GM18870 (cell line): ENCODE data around the gene NRXN3.

Source experiments
- ATAC-seq: cut with Tn5 transposase; IDR thresholded peaks from one replicate; pipeline ENCODE4 v1.9.1; 2021; ENCODE audit warnings: moderate library complexity; ENCODE audit not compliant: unreplicated experiment

NRXN3 gene

DNA sequence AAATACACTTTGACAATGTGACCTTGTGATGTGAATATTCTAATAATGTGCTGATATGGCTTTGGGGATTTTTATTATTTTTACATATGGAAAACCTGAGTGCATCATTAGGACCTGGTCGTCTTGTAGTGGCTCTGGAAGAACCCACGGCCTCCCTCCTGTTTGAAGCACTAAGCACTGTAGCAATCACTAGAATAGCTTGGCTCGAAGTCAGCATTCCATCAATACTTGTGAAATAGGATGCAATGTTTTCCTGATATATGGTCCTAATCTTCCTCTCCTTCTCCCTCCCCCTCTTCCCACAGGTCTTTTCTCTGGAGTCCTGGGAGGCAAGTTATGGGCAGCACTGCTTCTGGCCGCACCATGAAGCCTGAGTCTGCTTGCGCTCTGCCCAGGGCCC is 71.9 kb downstream of the NRXN3 start:
- ATAC-seq, result no peak

GRCh38 chr14:78243187-78243586 is 73.0 kb downstream of the NRXN3 start:
- no peak for ATAC-seq

- no peak for ATAC-seq
Measured at GRCh38 chr14:78245238-78245637, 75.1 kb downstream of the NRXN3 start.

DNA sequence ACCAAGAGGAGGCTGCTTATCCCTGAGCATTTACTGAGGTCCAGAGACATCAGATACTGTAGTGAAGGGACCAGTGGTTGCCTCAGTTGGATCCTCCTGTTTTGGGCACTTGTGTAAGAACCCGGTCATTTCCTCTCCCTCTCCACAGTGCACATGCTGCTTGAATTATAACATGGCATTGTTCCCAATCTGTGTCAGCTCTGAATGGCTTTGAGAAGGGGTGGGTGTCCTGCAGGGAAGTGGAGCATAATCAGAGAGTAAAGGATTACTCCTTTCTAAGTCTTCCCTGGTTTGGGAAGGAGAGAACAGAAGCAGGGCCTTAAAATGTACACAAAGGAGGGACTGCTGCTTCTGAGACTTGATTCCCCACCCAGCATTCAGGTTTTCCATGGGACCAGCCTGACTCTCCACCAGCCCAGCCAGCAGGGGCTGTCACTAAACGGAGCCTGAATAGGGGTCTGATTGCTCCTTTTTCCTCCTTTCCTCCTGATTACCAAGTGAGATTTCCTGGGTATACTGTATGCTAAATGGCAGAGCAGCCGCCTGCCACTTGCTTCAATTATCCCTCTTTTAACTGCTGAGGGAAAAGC is 78.4 kb downstream of the NRXN3 start:
- no peak for ATAC-seq

- ATAC-seq, result no peak
Measured at GRCh38 chr14:78251308-78251707, 81.1 kb downstream of the NRXN3 start.

GRCh38 chr14:78253986-78254385 is 83.8 kb downstream of the NRXN3 start:
- ATAC-seq, result no peak

DNA sequence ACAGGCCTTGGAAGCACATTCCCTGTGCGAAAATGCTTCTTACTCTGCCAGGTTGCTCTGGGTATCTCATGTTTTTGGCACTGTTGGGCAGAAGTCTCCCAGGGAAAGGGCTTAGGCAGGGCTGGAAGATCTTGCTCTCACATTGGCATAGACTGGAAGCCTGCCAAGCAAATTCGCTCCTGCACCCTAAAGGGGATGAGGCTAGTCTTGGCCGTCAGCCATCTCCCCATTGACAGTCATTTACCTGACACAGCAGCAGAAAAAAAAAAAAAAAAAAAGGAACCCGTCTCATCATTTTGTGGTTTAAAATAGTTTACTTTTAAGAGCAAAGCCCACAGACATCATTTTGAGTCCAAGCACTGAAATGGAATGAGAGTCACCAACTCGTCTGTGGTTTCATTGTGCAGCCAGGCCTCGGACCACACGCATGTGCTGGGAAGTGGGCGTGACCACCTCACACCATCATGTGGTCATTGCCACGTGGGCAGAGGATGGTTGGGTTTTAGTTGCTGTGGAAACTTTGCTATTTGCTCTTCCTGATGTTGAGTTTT is 84.8 kb downstream of the NRXN3 start:
- no peak for ATAC-seq

GRCh38 chr14:78259831-78260230 is 89.7 kb downstream of the NRXN3 start:
- no peak for ATAC-seq

DNA sequence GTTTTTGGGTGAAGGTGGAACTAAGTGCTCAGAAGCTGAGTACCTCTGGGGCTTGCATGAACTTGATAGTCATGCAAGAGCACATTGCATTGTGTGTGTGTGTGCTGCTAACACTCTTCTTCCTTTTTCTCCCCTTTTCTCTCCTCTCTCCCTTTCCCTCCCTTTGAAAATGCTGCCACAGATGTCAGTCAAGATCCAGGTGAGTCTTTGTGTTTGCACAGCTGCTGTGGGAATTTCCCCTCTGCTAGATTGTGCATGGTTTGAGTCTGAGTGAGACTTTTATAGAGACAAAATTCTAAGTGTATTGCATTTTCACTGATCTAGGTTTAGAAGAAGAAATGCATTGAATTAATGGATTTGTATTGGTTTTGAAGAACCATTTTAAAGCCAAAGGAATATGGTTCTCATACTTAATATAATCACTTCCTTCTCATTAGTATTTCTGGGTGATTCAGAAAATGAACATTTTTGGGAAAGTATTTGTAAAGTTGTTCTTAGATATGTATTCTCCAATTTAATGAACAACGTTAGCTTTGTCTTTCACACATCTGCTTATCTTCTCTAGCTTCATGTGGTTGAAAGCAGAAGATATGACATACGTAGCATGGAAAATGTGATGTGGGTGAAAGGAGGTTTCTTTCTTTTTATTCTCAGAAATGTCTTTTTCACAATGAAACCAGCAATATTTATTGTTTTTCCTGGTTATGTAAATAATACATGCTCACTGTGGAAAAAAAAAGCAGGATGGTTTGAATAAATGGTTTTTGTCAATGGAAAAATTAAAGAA is 108.5 kb downstream of the NRXN3 start:
- no peak for ATAC-seq

- ATAC-seq, result no peak
Measured at GRCh38 chr14:78282437-78282836, 112.3 kb downstream of the NRXN3 start.

GRCh38 chr14:78286210-78286609 is 116.0 kb downstream of the NRXN3 start:
- no peak for ATAC-seq

DNA sequence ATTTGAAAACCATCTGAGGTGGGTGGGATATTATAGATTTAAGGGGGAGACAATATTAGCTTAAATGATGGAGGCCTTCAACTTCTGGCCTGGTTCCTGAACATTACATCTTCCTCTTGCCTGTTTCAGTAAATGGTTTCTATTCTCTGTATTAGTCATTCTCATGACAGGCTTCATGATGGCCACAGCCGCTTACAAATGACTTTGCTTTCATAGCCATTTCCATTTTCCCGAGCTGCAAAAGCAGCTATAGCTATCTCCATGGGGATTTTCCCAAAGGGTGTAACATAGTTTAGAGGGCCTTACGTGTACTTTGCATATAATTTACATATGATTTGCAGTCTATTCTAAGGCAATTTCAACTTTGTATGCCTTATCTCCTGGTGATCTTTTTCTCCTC is 121.8 kb downstream of the NRXN3 start:
- ATAC-seq, result peak; percentile 93

- ATAC-seq, result no peak
Measured at GRCh38 chr14:78297858-78298257, 127.7 kb downstream of the NRXN3 start.

DNA sequence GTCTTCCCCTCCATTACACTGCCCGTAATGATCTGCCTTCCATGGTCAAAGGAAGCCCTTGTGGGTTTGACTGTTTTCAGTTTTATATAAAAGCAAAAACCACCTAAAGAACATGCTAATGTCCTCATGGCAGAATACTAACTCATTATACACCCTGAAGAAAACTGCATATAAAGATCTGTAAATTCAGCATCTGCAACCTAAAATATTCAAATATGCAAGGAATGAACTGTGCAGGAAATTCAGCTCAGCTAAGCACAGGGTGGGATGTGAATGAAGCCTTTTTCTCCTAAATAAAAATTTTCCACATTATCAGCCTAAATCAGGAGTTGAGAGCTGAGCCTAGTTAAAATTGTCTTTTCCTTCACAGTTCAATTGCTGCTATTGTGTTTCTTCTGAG is 128.1 kb downstream of the NRXN3 start:
- no peak for ATAC-seq

DNA sequence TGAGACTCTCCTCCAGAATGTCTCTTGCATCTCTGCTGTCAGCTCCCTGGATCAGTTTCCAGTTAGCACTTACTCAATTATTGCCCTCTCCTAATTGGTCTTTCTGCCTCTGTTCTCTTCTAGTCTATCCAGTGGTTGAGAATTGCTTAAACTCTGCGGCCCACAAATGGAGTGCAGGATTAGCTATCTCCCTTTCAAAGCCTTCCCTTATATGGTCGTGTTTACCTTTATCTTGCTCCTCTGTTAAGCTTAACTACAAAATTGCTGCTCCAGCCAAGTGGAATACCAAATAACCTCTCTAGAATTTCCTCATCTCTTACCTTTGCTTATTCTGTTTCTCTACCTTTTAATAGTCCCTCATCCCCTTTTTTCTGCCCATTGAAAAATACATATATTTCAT is 132.7 kb downstream of the NRXN3 start:
- no peak for ATAC-seq

GRCh38 chr14:78307671-78308070 is 137.5 kb downstream of the NRXN3 start:
- no peak for ATAC-seq

- ATAC-seq, result no peak
Measured at GRCh38 chr14:78308079-78308478, 137.9 kb downstream of the NRXN3 start.

DNA sequence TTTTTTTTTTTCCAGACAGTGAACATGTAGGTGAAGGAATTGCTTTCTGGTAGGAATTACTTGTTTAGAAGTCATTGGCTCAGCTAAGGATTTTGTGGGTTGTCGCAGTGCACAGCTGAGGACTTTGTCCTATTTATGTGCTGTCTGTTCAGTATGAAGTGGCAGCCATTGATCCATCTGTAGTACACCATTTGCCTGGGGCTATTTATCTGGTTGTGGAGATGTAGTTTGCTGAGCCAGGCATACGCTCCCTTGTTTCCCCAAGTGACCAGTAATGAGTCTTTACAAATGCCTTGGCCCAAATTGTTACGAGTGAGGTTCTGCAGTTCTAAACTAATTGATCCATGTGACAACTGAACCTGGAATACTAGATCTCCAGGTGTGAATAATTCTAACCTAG is 140.1 kb downstream of the NRXN3 start:
- ATAC-seq, result no peak

DNA sequence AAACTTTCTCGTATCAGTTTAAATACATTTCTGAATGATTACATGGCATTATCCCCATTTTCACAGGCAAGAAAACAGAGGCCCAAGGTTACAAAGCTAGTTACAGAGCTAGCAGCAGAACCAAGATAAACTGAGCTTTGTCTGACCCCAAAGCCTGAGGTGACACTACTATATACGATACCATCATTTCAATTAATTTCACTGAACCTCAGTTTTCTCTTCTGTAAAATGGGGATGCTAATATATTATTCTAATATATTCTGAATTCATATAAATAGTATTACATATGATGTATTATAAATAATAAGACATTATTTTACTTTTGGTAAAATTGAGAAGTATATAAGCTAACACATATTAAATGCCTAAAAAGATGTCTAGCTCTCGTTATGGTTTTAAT is 143.3 kb downstream of the NRXN3 start:
- ATAC-seq, result no peak

DNA sequence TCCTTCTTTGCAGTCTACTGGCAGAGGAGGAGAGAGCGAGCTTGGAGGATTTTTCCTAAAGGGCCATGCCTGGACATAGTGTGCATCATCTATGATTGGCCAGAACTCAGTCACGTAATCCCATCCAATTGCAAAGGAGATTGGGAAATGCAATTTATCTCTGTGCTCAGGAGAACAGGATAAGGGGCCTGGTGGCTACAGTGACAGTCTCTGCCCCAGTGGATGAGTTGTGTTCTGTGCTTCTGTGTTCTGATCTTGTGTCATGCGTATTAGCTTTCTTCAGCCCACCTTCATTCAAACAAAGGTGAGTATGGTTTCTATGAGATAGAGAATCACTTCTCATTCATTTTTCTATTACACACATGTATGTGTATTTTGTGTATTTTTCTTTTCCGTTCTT is 144.3 kb downstream of the NRXN3 start:
- ATAC-seq, result no peak

DNA sequence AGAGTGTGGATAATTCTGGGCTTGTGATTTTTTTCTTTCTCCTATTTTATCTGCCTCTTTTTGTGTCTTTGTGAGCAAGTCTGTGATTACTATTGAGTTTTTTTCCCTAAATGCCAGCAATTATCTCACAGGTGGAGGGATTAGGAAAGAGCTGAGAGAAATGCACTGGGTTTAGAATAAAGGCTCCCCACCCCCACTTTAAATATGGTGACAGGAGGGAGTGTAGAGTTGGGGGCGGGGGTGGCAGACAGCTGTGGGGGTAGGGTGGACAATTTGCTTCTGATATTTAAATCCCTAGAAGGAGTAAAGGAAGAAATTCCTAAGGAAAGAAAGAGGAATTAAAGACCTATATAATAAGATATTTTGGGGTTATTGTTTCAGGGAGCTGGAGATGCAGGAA is 145.9 kb downstream of the NRXN3 start:
- ATAC-seq, result no peak

DNA sequence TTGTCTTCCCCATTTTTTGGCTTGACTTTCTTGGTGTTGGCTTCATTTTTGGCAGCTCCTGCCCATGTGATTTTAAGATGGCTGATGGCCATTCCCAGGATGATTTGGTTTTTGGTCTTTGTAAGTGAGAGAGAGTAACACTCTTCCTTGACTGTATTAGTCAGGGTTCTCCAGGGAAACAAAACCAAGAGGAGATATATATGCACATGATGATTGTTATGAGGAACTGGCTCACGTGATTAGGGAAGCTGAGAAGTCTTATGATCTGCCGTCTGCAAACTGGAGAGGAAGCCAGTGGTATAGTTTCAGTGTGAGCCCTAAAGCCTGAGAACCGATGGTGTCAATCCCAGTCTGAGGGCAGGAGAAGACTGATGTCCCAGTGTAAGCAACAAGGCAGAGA is 146.6 kb downstream of the NRXN3 start:
- no peak for ATAC-seq

GRCh38 chr14:78319406-78319805 is 149.2 kb downstream of the NRXN3 start:
- ATAC-seq, result no peak
